Vagina (tissue), 2 donors: ENCODE data around the gene ARAF.

Source experiments
- POLR2A ChIP-seq, 2 donors: fragments of 450-650 bp; IDR thresholded peaks; one replicate each; pipeline ENCODE4 v1.6.1; 2017; ENCODE audit warnings: antibody characterized with exemption in 2 of 2, mild to moderate bottlenecking in 2 of 2, moderate library complexity in 2 of 2
- POLR2AphosphoS5 ChIP-seq, 2 donors: sonication (generic); formaldehyde crosslinking; IDR thresholded peaks; one replicate each; pipeline ENCODE4 v1.9.0; 2017; ENCODE audit warnings: antibody characterized with exemption in 2 of 2, mild to moderate bottlenecking in 2 of 2, low read depth in 1 of 2; ENCODE audit not compliant: insufficient read depth in 1 of 2

- TF ChIP-seq POLR2AphosphoS5 (IDR thresholded peaks at IDR 0.05; ENCODE audit: insufficient read depth in 1 of 2, low read depth in 1 of 2) = no peak
- TF ChIP-seq POLR2A (IDR thresholded peaks at IDR 0.05) = no peak
Measured at GRCh38 chrX:47518144-47518543, 42.9 kb upstream of the ARAF start.
